Fibroblast of skin of left quadriceps (primary cell): ENCODE results near the gene RIOK2.

Experiments
- DNase-seq, 2 experiments: peaks; one replicate each; pipeline ENCODE4 v3.0.0-alpha.2; 2013; ENCODE audit warnings: low read depth in 2 of 2

Gene RIOK2

GRCh38 chr5:97125125-97125683 lies 57.8 kb downstream of the RIOK2 start:
- DNase-seq, result no peak

- no peak for DNase-seq
Measured at GRCh38 chr5:97124335-97124734, 58.7 kb downstream of the RIOK2 start.

DNA sequence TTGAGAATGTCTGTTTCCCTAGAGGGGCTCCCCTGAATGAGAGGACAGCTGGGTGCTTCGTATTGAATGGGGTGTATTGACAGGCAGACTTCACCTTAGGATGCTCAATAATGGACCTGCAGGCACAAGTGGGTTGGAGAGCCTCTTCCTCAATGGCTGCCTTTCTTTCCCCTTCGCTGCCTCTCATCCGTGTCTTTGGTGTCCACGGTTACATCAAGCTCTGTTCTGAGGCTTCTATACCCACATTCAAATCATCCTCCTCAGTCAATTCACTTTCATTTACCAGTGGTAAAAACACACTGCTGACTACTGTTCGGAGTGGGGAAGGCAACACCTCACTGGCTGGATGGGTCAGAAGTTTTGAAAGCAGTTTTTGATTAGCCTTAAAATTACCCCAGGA lies 61.2 kb downstream of the RIOK2 start:
- no peak for DNase-seq

GRCh38 chr5:97120195-97120594 lies 62.9 kb downstream of the RIOK2 start:
- DNase-seq, result no peak

DNA sequence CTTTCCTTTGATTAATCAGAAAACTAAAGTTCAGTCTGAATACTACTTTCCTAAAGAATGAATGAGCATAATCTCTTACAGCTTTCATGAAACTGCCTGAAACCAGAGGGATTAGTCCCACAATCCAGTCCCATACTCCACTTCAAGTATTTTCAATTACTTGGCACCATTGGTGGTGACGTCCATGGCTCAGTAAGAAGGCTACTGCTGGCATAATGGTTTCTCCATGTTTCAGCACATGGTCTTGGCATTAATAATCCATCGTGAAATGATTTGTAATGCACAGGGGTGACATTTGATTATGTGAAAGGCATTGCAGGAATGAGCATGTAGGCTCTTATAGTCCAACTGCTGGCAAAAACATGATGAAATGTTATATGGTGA lies 64.0 kb downstream of the RIOK2 start:
- no peak for DNase-seq

GRCh38 chr5:97118261-97119006 lies 64.6 kb downstream of the RIOK2 start:
- DNase-seq, result no peak

DNA sequence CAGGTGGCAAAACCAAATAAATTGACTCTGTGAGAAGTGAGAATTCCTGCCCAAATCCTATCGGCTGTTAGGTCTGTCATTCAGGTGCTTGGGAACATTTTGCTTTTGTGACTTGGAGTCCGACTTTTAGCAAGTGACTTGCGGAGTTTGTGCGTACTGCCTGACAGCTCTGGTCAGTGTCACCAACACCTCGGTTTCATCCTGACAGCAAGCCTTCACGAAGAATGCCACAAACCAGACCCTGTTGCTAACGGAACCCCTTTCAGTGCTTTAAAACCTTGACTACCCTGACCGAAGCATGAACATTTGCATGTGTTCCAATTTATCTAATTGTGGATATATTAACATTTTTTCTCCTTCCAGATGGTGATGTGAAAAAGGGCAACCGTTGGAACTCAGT lies 67.1 kb downstream of the RIOK2 start:
- no peak for DNase-seq

DNA sequence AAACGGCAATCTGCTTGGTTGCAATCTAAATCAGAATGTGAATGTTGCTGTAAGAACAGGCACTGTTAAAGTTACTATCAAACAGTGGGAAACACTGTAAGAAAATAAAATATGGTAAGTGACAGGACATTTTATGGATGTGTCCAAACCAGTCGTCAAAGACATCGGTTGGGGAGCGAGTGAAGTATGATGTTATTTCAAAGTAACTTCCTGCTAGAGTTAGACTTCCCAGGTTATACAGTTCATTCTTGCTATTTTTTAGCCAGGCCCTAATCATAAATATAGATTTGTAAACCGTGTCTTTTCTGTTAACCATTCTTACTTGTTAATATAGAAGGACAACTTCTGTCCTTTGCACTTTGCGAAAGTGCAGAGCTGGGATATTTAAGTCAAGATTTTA lies 70.8 kb downstream of the RIOK2 start:
- DNase-seq, result no peak

GRCh38 chr5:97111616-97112015 lies 71.4 kb downstream of the RIOK2 start:
- no peak for DNase-seq

GRCh38 chr5:97111004-97111403 lies 72.0 kb downstream of the RIOK2 start:
- DNase-seq, result no peak
